Measurements from ENCODE around the gene ZYX. TPM values are rescaled to one million over a fixed set of nuclear protein-coding genes. Genes with fewer than 3 reads are reported as not detected.

Gene ZYX
- total RNA-seq, 3 donors from 2014 or later (not counting 1 experiment from before 2014, with no cell fraction given): 168 to 219 (median 186) TPM

- Mint-ChIP-seq H3K9me3 (no peaks in the 10 kb centered on the region), H3K4me3 (no peak overlapping the region), H3K4me1 (peaks cover 32 to 43% of the 10 kb centered on the region in 2 donors), H3K36me3 (no peaks in the 10 kb centered on the region), H3K27ac (peak overlapping the region; percentile 37 to 98), H3K27me3 (ENCODE audit: low read depth in 2 of 2) (no peaks in the 10 kb centered on the region)
- peak in 1 of 3 donors; percentile 1 for ATAC-seq
- Histone ChIP-seq H3K4me1 (ENCODE audit: control insufficient read depth, insufficient read depth, low read length) (peaks cover 87% of the 10 kb centered on the region), H3K4me3 (ENCODE audit: low read length) (peak overlapping the region; percentile 86), H3K36me3 (ENCODE audit: control insufficient read depth, insufficient read depth, low read length) (peaks cover 3% of the 10 kb centered on the region), H3K27me3 (ENCODE audit: control insufficient read depth, insufficient read depth, low read length) (no peaks in the 10 kb centered on the region), H3K27ac (ENCODE audit: low read length) (peak overlapping the region; percentile 77), H3K9me3 (ENCODE audit: control insufficient read depth, insufficient read depth, low read length) (no peaks in the 10 kb centered on the region)
- WGBS (ENCODE audit: insufficient coverage): 2% methylated on average over 63 of the region's 64 CpGs
- DNase-seq: peak in 1 of 2 donors; percentile 43
- intact Hi-C loops (cut with micrococcal nuclease): loop anchor here (5.0 kb wide), 1 partner anchor 669 kb away; no protein-coding TSS in a partner anchor
- no peak for TF ChIP-seq CTCF (IDR thresholded peaks at IDR 0.05)
Observed at GRCh38 chr7:143381427-143382125, 431 bp downstream of the ZYX start.

GRCh38 chr7:143382126-143382790, 1.1 kb downstream of the ZYX start:
- peaks cover 25 to 37% of the 10 kb centered on the region in 2 donors for H3K4me1 Mint-ChIP-seq
- H3K4me3 ChIP-seq (ENCODE audit: low read length): peak overlapping the region; percentile 86
- peak overlapping the region; percentile 37 to 98 for H3K27ac Mint-ChIP-seq
- intact Hi-C loops (cut with micrococcal nuclease): loop anchor here (5.0 kb wide), 1 partner anchor 670 kb away; no protein-coding TSS in a partner anchor
- H3K4me1 ChIP-seq (ENCODE audit: control insufficient read depth, insufficient read depth, low read length): peaks cover 87% of the 10 kb centered on the region
- H3K36me3 Mint-ChIP-seq: no peaks in the 10 kb centered on the region
- TF ChIP-seq CTCF (IDR thresholded peaks at IDR 0.05): no peak
- peak overlapping the region; percentile 77 for H3K27ac ChIP-seq (ENCODE audit: low read length)
- ATAC-seq (no peak), DNase-seq (peak in 1 of 2 donors; percentile 23)
- peaks cover 8% of the 10 kb centered on the region for H3K36me3 ChIP-seq (ENCODE audit: control insufficient read depth, insufficient read depth, low read length)
- no peaks in the 10 kb centered on the region for H3K9me3 ChIP-seq (ENCODE audit: control insufficient read depth, insufficient read depth, low read length)
- no peaks in the 10 kb centered on the region for H3K27me3 Mint-ChIP-seq (ENCODE audit: low read depth in 2 of 2)
- no peaks in the 10 kb centered on the region for H3K27me3 ChIP-seq (ENCODE audit: control insufficient read depth, insufficient read depth, low read length)
- WGBS (ENCODE audit: insufficient coverage): 56% methylated on average over 4 of the region's 21 CpGs
- no peaks in the 10 kb centered on the region for H3K9me3 Mint-ChIP-seq
- no peak overlapping the region for H3K4me3 Mint-ChIP-seq

- peak overlapping the region; percentile 20 for H3K27ac ChIP-seq (ENCODE audit: low read length)
- H3K9me3 ChIP-seq (ENCODE audit: control insufficient read depth, insufficient read depth, low read length): no peaks in the 10 kb centered on the region
- peak overlapping the region; percentile 37 to 98 for H3K27ac Mint-ChIP-seq
- peaks cover 21 to 34% of the 10 kb centered on the region in 2 donors for H3K4me1 Mint-ChIP-seq
- no peaks in the 10 kb centered on the region for H3K27me3 ChIP-seq (ENCODE audit: control insufficient read depth, insufficient read depth, low read length)
- H3K36me3 Mint-ChIP-seq: no peaks in the 10 kb centered on the region
- ATAC-seq: no peak
- 94% methylated on average over 15 of the region's 15 CpGs for WGBS (ENCODE audit: insufficient coverage)
- H3K9me3 Mint-ChIP-seq: no peaks in the 10 kb centered on the region
- H3K36me3 ChIP-seq (ENCODE audit: control insufficient read depth, insufficient read depth, low read length): peaks cover 15% of the 10 kb centered on the region
- intact Hi-C loops (cut with micrococcal nuclease): loop anchor here (5.0 kb wide), 1 partner anchor 671 kb away; no protein-coding TSS in a partner anchor
- DNase-seq: peak in 1 of 2 donors; percentile 48
- H3K4me3 Mint-ChIP-seq: no peak overlapping the region
- no peaks in the 10 kb centered on the region for H3K27me3 Mint-ChIP-seq (ENCODE audit: low read depth in 2 of 2)
- peak overlapping the region; percentile 86 for H3K4me3 ChIP-seq (ENCODE audit: low read length)
- H3K4me1 ChIP-seq (ENCODE audit: control insufficient read depth, insufficient read depth, low read length): peaks cover 79% of the 10 kb centered on the region
- TF ChIP-seq CTCF (IDR thresholded peaks at IDR 0.05): no peak
Observed at GRCh38 chr7:143382791-143383641, 1.9 kb downstream of the ZYX start.

Data from natural killer cell (primary cell).